Ectodermal cell (in vitro differentiated cells): ENCODE data around the gene RNASE4.
"Not testable (repeated sequence)": the region's sequence is repeated elsewhere in the genome, so short reads cannot be mapped to it uniquely, and the experiment has no call there.

ENCODE experiments used
- H3K27ac ChIP-seq: 2 replicates; pipeline ENCODE4 v1.7.0; 2013; ENCODE audit warnings: mild to moderate bottlenecking, low read depth, low read length; ENCODE audit not compliant: insufficient read depth, poor library complexity, severe bottlenecking
- H3K27me3 ChIP-seq: 2 replicates; pipeline ENCODE4 v1.7.0; 2013; ENCODE audit warnings: mild to moderate bottlenecking, low read length; ENCODE audit not compliant: insufficient read depth, control insufficient read depth, poor library complexity, severe bottlenecking
- H3K36me3 ChIP-seq: one replicate; pipeline ENCODE4 v1.7.0; 2013; ENCODE audit warnings: low read length; ENCODE audit not compliant: control insufficient read depth, insufficient read depth
- H3K4me1 ChIP-seq: one replicate; pipeline ENCODE4 v1.7.0; 2013; ENCODE audit warnings: low read length; ENCODE audit not compliant: control insufficient read depth, insufficient read depth
- H3K4me3 ChIP-seq: 2 replicates; pipeline ENCODE4 v1.7.0; 2013; ENCODE audit warnings: low read depth, low read length, control low read depth; ENCODE audit not compliant: insufficient read depth
- H3K9me3 ChIP-seq: 2 replicates; pipeline ENCODE4 v1.7.0; 2013; ENCODE audit warnings: mild to moderate bottlenecking, low read length, moderate library complexity; ENCODE audit not compliant: control insufficient read depth
- WGBS, 2 experiments: methylation state at CpG; one replicate each; pipeline ENCODE4 v1.1.7; 2013; ENCODE audit warnings: missing lambda C conversion rate in 2 of 2; 5-methylcytosine and 5-hydroxymethylcytosine counted together

RNASE4 gene

GRCh38 chr14:20697273-20698017 lies 13.1 kb downstream of the RNASE4 start:
- Histone ChIP-seq H3K27me3 (no peaks in the 10 kb centered on the region), H3K36me3 (no peaks in the 10 kb centered on the region), H3K4me1 (no peaks in the 10 kb centered on the region), H3K9me3 (no peaks in the 10 kb centered on the region), H3K27ac (no peak overlapping the region), H3K4me3 (no peak overlapping the region)
- 47 to 53% methylated on average over 6 of the region's 6 CpGs for whole genome bisulfite sequencing, 2 experiments

- H3K9me3 ChIP-seq, result no peaks in the 10 kb centered on the region
- H3K4me3 ChIP-seq, result no peak overlapping the region
- no peaks in the 10 kb centered on the region for H3K36me3 ChIP-seq
- no peaks in the 10 kb centered on the region for H3K4me1 ChIP-seq
- H3K27me3 ChIP-seq, result no peaks in the 10 kb centered on the region
- no peak overlapping the region for H3K27ac ChIP-seq
Observed at GRCh38 chr14:20698018-20698329, 13.6 kb downstream of the RNASE4 start.

- no peak overlapping the region for H3K27ac ChIP-seq
- no peak overlapping the region for H3K4me3 ChIP-seq
- no peaks in the 10 kb centered on the region for H3K9me3 ChIP-seq
- H3K27me3 ChIP-seq, result no peaks in the 10 kb centered on the region
- H3K4me1 ChIP-seq, result no peaks in the 10 kb centered on the region
- H3K36me3 ChIP-seq, result no peaks in the 10 kb centered on the region
- 94% methylated on average over 5 of the region's 5 CpGs for WGBS, 2 experiments
Observed at GRCh38 chr14:20698934-20699333, 14.6 kb downstream of the RNASE4 start.

GRCh38 chr14:20699931-20700330 lies 15.6 kb downstream of the RNASE4 start:
- H3K4me3 ChIP-seq, result no peak overlapping the region

GRCh38 chr14:20700965-20701364 lies 16.6 kb downstream of the RNASE4 start:
- not testable (repeated sequence) for H3K36me3 ChIP-seq, H3K27ac ChIP-seq, H3K27me3 ChIP-seq, H3K9me3 ChIP-seq, H3K4me3 ChIP-seq, H3K4me1 ChIP-seq
- WGBS, 2 experiments, result 91 to 94% methylated on average over 7 of the region's 7 CpGs

More at GRCh38 chr14:20699931-20700330, 15.6 kb downstream of the RNASE4 start:
- H3K27ac ChIP-seq, result no peak overlapping the region
- H3K36me3 ChIP-seq, result no peaks in the 10 kb centered on the region
- H3K9me3 ChIP-seq, result no peaks in the 10 kb centered on the region
- no peaks in the 10 kb centered on the region for H3K4me1 ChIP-seq
- no peaks in the 10 kb centered on the region for H3K27me3 ChIP-seq

- 82 to 83% methylated on average over 3 to 4 of the region's 4 CpGs for WGBS, 2 experiments
- no peak overlapping the region for H3K27ac ChIP-seq
- no peaks in the 10 kb centered on the region for H3K27me3 ChIP-seq
- H3K36me3 ChIP-seq, result no peaks in the 10 kb centered on the region
- H3K4me3 ChIP-seq, result no peak overlapping the region
- no peaks in the 10 kb centered on the region for H3K4me1 ChIP-seq
- no peaks in the 10 kb centered on the region for H3K9me3 ChIP-seq
Observed at GRCh38 chr14:20706657-20707355, 22.4 kb downstream of the RNASE4 start.

- Histone ChIP-seq H3K27me3 (no peaks in the 10 kb centered on the region), H3K4me1 (no peaks in the 10 kb centered on the region), H3K36me3 (no peaks in the 10 kb centered on the region), H3K9me3 (no peaks in the 10 kb centered on the region), H3K27ac (no peak overlapping the region), H3K4me3 (no peak overlapping the region)
- 92 to 97% methylated on average over 1 of the region's 2 CpGs for WGBS, 2 experiments
Observed at GRCh38 chr14:20707622-20708021, 23.3 kb downstream of the RNASE4 start.

- no peak overlapping the region for H3K27ac ChIP-seq
- no peaks in the 10 kb centered on the region for H3K4me1 ChIP-seq
- no peaks in the 10 kb centered on the region for H3K27me3 ChIP-seq
- H3K36me3 ChIP-seq, result no peaks in the 10 kb centered on the region
- no peaks in the 10 kb centered on the region for H3K9me3 ChIP-seq
- 70 to 72% methylated on average over 4 of the region's 4 CpGs for WGBS, 2 experiments
- no peak overlapping the region for H3K4me3 ChIP-seq
Observed at GRCh38 chr14:20711261-20711660, 26.9 kb downstream of the RNASE4 start.

- no peak overlapping the region for H3K27ac ChIP-seq
- WGBS, 2 experiments, result 67 to 71% methylated on average over 4 of the region's 4 CpGs
- H3K4me3 ChIP-seq, result no peak overlapping the region
Observed at GRCh38 chr14:20711685-20712084, 27.3 kb downstream of the RNASE4 start.

GRCh38 chr14:20712904-20713303 lies 28.5 kb downstream of the RNASE4 start:
- Histone ChIP-seq H3K36me3 (no peaks in the 10 kb centered on the region), H3K9me3 (no peaks in the 10 kb centered on the region), H3K4me3 (no peak overlapping the region), H3K27me3 (no peaks in the 10 kb centered on the region), H3K27ac (no peak overlapping the region), H3K4me1 (no peaks in the 10 kb centered on the region)
- WGBS, 2 experiments, result 72 to 81% methylated on average over 2 of the region's 2 CpGs

More at GRCh38 chr14:20711685-20712084, 27.3 kb downstream of the RNASE4 start:
- Histone ChIP-seq H3K4me1 (no peaks in the 10 kb centered on the region), H3K9me3 (no peaks in the 10 kb centered on the region), H3K36me3 (no peaks in the 10 kb centered on the region), H3K27me3 (no peaks in the 10 kb centered on the region)
